22Rv1 (cell line): ENCODE measurements around the gene ZBTB20.

Experiments used
- ZFX ChIP-seq: fragments of 450-650 bp; IDR thresholded peaks from 2 replicates; pipeline ENCODE4 v1.6.1; 2017; ENCODE audit warnings: antibody characterized with exemption, borderline replicate concordance
- TF ChIP-seq, protein P1 (sequence below): fragments of 450-650 bp; IDR thresholded peaks from 2 replicates; pipeline ENCODE4 v1.5.1; 2017; ENCODE audit warnings: mild to moderate bottlenecking

- TF ChIP-seq, protein P1, sequence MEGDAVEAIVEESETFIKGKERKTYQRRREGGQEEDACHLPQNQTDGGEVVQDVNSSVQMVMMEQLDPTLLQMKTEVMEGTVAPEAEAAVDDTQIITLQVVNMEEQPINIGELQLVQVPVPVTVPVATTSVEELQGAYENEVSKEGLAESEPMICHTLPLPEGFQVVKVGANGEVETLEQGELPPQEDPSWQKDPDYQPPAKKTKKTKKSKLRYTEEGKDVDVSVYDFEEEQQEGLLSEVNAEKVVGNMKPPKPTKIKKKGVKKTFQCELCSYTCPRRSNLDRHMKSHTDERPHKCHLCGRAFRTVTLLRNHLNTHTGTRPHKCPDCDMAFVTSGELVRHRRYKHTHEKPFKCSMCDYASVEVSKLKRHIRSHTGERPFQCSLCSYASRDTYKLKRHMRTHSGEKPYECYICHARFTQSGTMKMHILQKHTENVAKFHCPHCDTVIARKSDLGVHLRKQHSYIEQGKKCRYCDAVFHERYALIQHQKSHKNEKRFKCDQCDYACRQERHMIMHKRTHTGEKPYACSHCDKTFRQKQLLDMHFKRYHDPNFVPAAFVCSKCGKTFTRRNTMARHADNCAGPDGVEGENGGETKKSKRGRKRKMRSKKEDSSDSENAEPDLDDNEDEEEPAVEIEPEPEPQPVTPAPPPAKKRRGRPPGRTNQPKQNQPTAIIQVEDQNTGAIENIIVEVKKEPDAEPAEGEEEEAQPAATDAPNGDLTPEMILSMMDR = no peak
- TF ChIP-seq ZFX = no peak
These were observed 205.3 kb downstream of the ZBTB20 start for GRCh38 chr3:114941626-114942309.
